ENCODE results near the gene CKMT1A. TPM values are rescaled to one million over a fixed set of nuclear protein-coding genes. Genes with fewer than 3 reads are reported as not detected.
"Not testable (repeated sequence)": the region's sequence is repeated elsewhere in the genome, so short reads cannot be mapped to it uniquely, and the experiment has no call there.

Gene CKMT1A
- polyA plus RNA-seq (2011; rRNA removed) = not detected in 2 replicates
- not detected in 2 replicates for polyA minus RNA-seq (2011; rRNA and poly(A)+ RNA removed)

DNA sequence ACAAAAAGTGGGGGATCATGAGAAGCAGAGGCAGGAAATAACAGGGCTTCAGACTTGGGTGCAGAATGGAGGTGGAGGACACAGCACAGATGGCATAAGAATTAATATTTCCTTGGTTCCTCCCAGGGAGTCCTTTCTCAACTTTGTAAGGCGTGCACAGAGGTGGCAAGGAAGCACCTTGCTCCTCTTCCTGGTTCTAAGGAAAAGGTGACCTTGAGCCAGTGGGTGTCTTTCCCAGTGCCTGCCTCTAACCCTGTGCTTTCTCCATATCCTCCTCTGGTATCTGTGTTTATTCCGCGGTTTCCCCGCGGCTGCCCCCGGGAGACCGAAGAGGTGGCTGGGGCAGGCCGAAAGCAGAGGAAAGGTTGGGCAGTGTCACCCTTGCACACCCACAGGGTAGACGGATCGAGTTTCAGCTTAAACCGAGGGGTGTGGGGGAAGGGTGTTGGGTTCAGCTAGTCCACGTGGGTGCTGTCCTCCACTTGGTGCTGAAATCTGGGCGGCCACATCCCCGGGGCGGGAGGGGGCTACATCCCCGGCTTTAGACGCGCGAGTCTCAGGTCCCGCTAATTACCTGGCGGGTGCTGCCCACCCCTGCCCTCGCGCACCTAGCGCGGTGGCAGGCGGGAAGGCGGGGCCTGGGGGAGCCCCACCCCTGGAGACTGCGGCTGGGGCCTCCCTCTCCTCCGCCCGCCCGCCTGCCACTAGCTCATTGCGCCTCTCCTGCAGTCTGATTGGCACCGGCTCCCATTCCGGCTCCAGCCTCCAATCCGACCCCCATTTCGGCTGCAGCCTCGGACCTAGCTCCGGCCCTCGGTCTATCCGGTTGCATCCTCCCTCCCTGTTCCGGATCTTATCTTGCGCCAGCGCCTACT lies at the start of gene CKMT1A:
TSS of gene CKMT1A (plus strand) at position 712 of the 875 bp plus-strand sequence. CDS start 192 bp downstream, outside the sequence.
- CTCF ChIA-PET = not testable (repeated sequence)

DNA sequence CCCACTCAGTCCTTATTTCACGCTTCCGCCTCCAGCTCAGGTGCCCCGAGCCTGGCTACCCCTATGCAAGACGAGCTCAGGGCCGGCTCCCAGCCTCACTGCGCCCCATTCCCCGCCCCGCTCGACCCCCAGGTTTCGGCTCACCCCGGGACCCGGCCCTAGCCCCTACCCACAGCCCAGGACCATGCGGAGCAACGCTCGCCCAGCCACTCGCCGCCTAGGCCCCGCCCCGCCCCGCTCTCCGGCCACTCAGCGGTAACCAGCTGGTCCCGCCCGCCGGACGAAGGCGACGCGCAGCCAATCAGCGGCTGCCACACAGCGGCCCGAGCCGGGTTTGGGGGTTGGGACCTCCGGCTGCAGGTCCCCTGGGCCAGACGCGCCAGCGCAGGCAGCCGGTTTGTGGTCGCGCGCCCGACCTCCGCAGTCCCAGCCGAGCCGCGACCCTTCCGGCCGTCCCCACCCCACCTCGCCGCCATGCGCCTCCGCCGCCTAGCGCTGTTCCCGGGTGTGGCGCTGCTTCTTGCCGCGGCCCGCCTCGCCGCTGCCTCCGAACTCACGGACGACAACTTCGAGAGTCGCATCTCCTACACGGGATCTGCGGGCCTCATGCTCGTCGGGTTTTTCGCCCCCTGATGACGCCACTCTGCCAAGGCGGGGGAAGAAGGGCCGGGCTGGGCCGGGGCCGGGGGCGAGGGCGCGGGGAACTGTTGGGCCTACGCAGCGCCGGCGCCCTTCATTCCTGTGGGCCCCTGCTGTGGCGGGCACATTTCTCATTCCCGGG lies 44.8 kb upstream of the CKMT1A start, which contains the start of gene CATSPER2:
TSS of gene CATSPER2 (minus strand) at position 196 of the 781 bp plus-strand sequence. CDS start 783 bp downstream, outside the sequence.
- Histone ChIP-seq H3K27ac (ENCODE audit: low read depth, low read length) (no peak within 1 kb of the TSS), H3K27me3 (ENCODE audit: control insufficient read depth, insufficient read depth, low read length) (no peaks in the 10 kb centered on the region), H3K9me3 (ENCODE audit: control insufficient read depth, insufficient read depth, low read length) (peaks cover 4% of the 10 kb centered on the region; the same call in 1 of the 2 replicates), H3K4me3 (ENCODE audit: low read depth, low read length) (no peak within 1 kb of the TSS)
- TF ChIP-seq, protein P1, sequence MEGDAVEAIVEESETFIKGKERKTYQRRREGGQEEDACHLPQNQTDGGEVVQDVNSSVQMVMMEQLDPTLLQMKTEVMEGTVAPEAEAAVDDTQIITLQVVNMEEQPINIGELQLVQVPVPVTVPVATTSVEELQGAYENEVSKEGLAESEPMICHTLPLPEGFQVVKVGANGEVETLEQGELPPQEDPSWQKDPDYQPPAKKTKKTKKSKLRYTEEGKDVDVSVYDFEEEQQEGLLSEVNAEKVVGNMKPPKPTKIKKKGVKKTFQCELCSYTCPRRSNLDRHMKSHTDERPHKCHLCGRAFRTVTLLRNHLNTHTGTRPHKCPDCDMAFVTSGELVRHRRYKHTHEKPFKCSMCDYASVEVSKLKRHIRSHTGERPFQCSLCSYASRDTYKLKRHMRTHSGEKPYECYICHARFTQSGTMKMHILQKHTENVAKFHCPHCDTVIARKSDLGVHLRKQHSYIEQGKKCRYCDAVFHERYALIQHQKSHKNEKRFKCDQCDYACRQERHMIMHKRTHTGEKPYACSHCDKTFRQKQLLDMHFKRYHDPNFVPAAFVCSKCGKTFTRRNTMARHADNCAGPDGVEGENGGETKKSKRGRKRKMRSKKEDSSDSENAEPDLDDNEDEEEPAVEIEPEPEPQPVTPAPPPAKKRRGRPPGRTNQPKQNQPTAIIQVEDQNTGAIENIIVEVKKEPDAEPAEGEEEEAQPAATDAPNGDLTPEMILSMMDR (IDR thresholded peaks at IDR 0.05; ENCODE audit: low read depth, low read length) = no peak
- CTCF ChIA-PET = no interaction called here
- no peak for DNase-seq (ENCODE audit: low read depth, low spot score)
- POLR2A ChIA-PET = no interaction called here

More for the DNA sequence above, at the start of gene CKMT1A:
- H3K27ac ChIP-seq (ENCODE audit: low read depth, low read length); H3K4me3 ChIP-seq (ENCODE audit: low read depth, low read length); DNase-seq (ENCODE audit: low read depth, low spot score); H3K9me3 ChIP-seq (ENCODE audit: control insufficient read depth, insufficient read depth, low read length); H3K27me3 ChIP-seq (ENCODE audit: control insufficient read depth, insufficient read depth, low read length); POLR2A ChIA-PET: not testable (repeated sequence)

DNA sequence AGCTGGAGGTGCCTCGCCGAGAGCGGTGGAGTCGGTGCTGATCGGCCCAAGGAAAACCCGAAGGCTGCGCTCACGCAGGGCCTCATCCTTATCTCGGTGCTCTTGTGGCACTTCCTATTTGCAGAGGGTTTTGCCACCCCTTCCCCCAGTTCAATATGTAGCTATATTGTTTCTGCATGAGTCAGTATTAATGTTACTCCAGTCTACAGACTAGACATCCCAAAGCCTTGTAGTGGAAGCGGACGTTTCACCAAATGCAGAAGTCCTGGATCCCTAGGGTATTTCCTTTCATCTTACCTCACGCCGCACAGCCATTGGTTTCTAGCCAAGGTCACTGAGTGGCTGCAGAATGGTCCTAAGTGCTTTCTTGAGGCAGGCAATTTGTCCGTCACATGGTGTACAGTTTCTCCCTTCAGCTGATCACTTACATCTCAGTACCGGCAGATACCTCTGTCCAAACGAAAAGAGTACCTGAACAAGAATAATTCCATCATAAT lies 44.2 kb upstream of the CKMT1A start:
- H3K4me3 ChIP-seq (ENCODE audit: low read depth, low read length); H3K27me3 ChIP-seq (ENCODE audit: control insufficient read depth, insufficient read depth, low read length); POLR2A ChIA-PET; CTCF ChIA-PET; H3K27ac ChIP-seq (ENCODE audit: low read depth, low read length); H3K9me3 ChIP-seq (ENCODE audit: control insufficient read depth, insufficient read depth, low read length); DNase-seq (ENCODE audit: low read depth, low spot score): not testable (repeated sequence)

DNA sequence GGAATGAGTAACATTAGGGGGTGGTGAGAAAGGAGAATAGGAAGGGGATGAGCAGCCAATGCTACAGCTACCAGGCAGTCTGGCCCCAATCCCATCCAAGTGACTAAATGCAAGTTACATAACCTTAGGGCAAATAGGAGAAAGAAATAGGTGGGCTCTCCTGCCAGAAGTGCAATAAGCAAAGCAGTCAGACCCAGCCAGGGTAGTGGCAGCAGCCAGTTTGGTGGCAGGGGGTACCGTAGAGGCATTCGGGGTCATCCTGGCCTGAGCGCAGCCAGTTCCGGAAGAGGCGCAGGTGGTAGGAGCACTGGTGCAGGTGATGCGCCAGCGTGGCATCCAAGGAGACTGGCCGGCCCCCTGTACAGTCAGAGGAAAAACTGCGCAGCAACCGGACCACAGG lies 33.9 kb upstream of the CKMT1A start:
- DNase-seq (ENCODE audit: low read depth, low spot score); H3K9me3 ChIP-seq (ENCODE audit: control insufficient read depth, insufficient read depth, low read length); POLR2A ChIA-PET: not testable (repeated sequence)

DNA sequence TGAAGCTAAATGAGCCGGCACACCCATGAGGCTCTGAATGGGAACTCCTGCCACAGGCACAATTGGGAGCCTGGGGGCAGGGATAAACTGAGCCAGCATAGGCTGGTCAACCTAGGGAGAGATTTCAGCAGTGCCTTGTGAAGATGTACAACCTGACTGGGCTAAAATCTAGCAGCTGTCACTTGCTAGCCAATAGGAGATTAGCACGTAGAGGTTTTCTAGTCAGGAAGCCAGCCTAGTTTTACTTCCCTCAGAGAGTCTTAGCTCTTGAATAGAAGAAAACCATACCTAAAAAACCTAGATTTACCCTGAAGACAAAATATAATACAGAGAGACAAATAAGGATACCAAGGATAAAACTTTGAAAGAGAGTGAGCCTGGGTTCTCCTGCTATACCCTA lies 31.4 kb upstream of the CKMT1A start:
- POLR2A ChIA-PET; DNase-seq (ENCODE audit: low read depth, low spot score); H3K27ac ChIP-seq (ENCODE audit: low read depth, low read length); CTCF ChIA-PET; H3K27me3 ChIP-seq (ENCODE audit: control insufficient read depth, insufficient read depth, low read length); H3K4me3 ChIP-seq (ENCODE audit: low read depth, low read length); H3K9me3 ChIP-seq (ENCODE audit: control insufficient read depth, insufficient read depth, low read length): not testable (repeated sequence)

More for the DNA sequence above, 33.9 kb upstream of the CKMT1A start:
- CTCF ChIA-PET; H3K27me3 ChIP-seq (ENCODE audit: control insufficient read depth, insufficient read depth, low read length); H3K4me3 ChIP-seq (ENCODE audit: low read depth, low read length); H3K27ac ChIP-seq (ENCODE audit: low read depth, low read length): not testable (repeated sequence)

DNA sequence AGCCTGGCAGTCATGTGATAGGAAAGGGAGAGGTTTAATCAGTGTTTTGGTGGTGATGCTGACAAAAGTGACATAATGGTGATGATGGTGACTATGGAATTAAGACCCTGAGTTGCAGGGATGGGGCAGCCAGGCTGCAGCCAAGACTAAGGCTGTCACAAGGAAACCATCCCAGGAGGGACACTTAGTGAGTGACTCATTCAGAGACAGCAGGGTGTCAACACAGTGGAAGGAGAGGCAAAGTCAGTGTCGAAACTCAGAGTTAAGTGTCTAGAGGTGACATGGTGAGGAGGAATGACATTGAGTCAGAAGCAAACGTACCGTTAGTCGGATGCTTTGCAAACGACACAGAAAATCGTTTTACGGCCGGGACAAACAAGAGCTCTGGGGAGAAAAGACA lies 30.3 kb upstream of the CKMT1A start:
- H3K9me3 ChIP-seq (ENCODE audit: control insufficient read depth, insufficient read depth, low read length); CTCF ChIA-PET; POLR2A ChIA-PET; H3K4me3 ChIP-seq (ENCODE audit: low read depth, low read length); H3K27ac ChIP-seq (ENCODE audit: low read depth, low read length); H3K27me3 ChIP-seq (ENCODE audit: control insufficient read depth, insufficient read depth, low read length); DNase-seq (ENCODE audit: low read depth, low spot score): not testable (repeated sequence)

DNA sequence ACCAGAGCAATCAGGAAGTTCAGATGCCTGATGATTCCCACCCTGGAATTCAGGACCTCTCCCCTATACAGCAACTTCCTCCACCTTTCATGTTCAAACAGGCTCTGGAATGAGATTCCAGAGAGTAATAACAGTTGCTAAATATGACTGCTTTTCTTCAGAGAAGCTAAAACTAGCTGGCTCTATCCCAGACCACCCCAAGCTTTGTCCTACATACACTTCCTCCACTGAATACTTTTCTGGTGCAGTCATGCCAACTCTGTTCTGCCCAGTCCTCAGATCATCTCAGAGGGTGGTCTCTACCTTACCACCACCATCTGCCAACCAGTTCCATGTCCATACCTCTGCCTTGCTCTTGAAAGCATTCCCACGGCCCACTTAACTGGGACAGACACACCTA lies 27.5 kb upstream of the CKMT1A start:
- H3K4me3 ChIP-seq (ENCODE audit: low read depth, low read length); H3K27me3 ChIP-seq (ENCODE audit: control insufficient read depth, insufficient read depth, low read length); CTCF ChIA-PET; POLR2A ChIA-PET; H3K9me3 ChIP-seq (ENCODE audit: control insufficient read depth, insufficient read depth, low read length); H3K27ac ChIP-seq (ENCODE audit: low read depth, low read length); DNase-seq (ENCODE audit: low read depth, low spot score): not testable (repeated sequence)

DNA sequence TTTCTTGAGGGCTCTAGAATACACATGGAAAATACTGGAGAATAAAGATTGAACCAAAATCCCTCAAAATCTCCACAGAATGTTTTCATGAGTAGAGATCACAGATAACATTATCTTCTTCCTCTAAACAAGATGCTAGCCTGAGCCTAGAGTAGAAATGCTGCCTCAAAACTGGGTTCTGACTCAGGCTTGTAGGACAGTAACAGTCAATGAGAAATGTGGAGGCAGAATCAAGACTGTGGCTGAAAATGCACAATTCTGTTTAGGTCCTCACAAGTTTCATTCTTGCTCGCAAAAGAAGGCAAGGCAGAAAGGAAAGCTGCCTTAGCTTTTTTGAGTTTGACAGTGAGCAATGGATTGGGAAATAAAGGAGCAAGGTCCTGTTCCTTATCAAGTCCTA lies 19.5 kb upstream of the CKMT1A start:
- CTCF ChIA-PET; H3K4me3 ChIP-seq (ENCODE audit: low read depth, low read length); H3K27me3 ChIP-seq (ENCODE audit: control insufficient read depth, insufficient read depth, low read length); POLR2A ChIA-PET; DNase-seq (ENCODE audit: low read depth, low spot score); H3K9me3 ChIP-seq (ENCODE audit: control insufficient read depth, insufficient read depth, low read length); H3K27ac ChIP-seq (ENCODE audit: low read depth, low read length): not testable (repeated sequence)

DNA sequence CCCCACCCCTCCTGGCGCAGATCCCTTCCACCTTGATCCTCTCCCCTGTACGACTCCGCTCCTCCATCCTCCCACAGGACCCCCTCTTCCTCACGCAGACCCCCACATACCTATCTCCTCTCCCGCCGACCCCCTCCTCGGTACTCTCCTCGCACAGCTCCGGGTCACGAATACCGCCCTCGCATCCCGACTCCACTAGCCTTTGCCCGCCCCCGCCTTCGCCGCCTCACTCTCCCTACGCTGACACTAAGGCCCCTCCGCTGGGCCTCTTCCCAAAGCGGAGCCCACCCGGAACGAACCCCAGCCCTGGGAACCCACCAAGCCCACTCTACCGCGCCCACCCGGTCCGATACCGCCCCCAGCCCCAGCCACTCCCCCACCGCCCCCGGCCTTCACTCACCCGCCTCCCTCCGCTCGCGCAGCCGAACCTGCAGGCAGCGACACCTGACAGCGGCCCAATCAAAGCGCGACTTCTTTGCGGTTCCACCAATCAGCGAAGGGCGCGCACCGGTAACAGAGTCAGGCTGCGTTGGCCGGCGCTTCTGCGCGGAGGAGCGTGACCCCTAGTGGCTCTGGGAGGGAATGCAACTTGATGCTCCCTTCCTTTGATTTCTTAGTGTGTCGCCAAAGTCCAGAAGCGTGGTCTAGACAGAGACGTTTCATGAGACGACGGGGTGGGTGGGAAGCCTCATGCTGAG lies 3.9 kb upstream of the CKMT1A start:
- DNase-seq (ENCODE audit: low read depth, low spot score); CTCF ChIA-PET; POLR2A ChIA-PET; H3K27ac ChIP-seq (ENCODE audit: low read depth, low read length); H3K27me3 ChIP-seq (ENCODE audit: control insufficient read depth, insufficient read depth, low read length); H3K9me3 ChIP-seq (ENCODE audit: control insufficient read depth, insufficient read depth, low read length); H3K4me3 ChIP-seq (ENCODE audit: low read depth, low read length): not testable (repeated sequence)

DNA sequence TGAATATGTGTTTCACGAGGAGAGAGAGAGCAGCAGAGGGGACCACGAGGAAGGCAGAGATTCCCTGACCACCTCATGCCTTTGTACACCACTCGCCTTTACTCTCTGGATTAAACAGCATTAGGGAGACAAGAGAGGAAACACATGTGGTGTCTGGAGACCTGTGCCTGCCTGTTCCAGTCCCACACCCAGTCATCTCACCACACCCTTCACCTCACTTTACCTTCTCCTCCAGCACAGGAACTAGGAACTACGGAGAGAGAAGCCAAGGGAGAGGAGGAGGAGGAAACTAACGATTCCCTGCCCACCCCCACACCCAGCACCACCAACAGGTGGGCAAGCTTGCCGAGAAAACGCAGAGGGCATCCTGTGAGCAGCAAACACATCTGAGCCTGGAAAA lies 980 bp upstream of the CKMT1A start:
- CTCF ChIA-PET; H3K9me3 ChIP-seq (ENCODE audit: control insufficient read depth, insufficient read depth, low read length); H3K4me3 ChIP-seq (ENCODE audit: low read depth, low read length); H3K27ac ChIP-seq (ENCODE audit: low read depth, low read length); DNase-seq (ENCODE audit: low read depth, low spot score); H3K27me3 ChIP-seq (ENCODE audit: control insufficient read depth, insufficient read depth, low read length); POLR2A ChIA-PET: not testable (repeated sequence)

Measured in AG04450 (cell line).